ENCODE data around the gene CAMK1D.

The CAMK1D gene

GRCh38 chr10:12690525-12691126, 341.3 kb downstream of the CAMK1D start:
- Histone ChIP-seq H3K4me1 (ENCODE audit: control insufficient read depth, insufficient read depth, low read length) (no peaks in the 10 kb centered on the region), H3K9me3 (ENCODE audit: control insufficient read depth, low read length) (no peaks in the 10 kb centered on the region), H3K27me3 (ENCODE audit: control insufficient read depth, insufficient read depth, low read length) (no peaks in the 10 kb centered on the region), H3K36me3 (ENCODE audit: control insufficient read depth, insufficient read depth, low read length) (no peaks in the 10 kb centered on the region), H3K4me3 (ENCODE audit: low read length) (no peak overlapping the region), H3K9ac (ENCODE audit: low read length) (no peak overlapping the region)

- no peak overlapping the region for H3K4me3 ChIP-seq (ENCODE audit: low read length)
- H3K9ac ChIP-seq (ENCODE audit: low read length) = no peak overlapping the region
- no peaks in the 10 kb centered on the region for H3K36me3 ChIP-seq (ENCODE audit: control insufficient read depth, insufficient read depth, low read length)
- H3K4me1 ChIP-seq (ENCODE audit: control insufficient read depth, insufficient read depth, low read length) = no peaks in the 10 kb centered on the region
- no peaks in the 10 kb centered on the region for H3K9me3 ChIP-seq (ENCODE audit: control insufficient read depth, low read length)
- no peaks in the 10 kb centered on the region for H3K27me3 ChIP-seq (ENCODE audit: control insufficient read depth, insufficient read depth, low read length)
These were observed 342.2 kb downstream of the CAMK1D start for GRCh38 chr10:12691596-12691995.

DNA sequence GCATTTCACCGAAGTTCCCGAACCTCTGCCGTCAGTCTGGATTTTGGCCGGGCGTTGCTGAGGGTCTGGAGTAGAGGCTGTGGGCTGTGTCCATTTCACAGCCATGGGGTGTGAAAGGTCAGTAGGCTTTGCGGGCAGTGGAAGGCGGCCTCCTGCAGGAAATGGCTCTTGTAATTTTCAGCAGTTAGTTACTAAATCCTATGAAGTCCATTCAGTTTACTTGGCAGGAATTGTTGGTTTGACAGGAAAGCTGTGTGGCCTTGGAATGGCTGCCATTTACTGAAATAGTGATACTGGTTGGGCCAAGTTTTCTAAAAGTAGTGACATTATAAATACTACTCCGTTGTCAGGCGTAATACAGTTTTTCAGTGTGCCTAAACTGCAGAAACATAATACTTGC, 348.4 kb downstream of the CAMK1D start:
- no peaks in the 10 kb centered on the region for H3K27me3 ChIP-seq (ENCODE audit: control insufficient read depth, insufficient read depth, low read length)
- H3K9ac ChIP-seq (ENCODE audit: low read length) = no peak overlapping the region
- H3K36me3 ChIP-seq (ENCODE audit: control insufficient read depth, insufficient read depth, low read length) = no peaks in the 10 kb centered on the region
- H3K4me1 ChIP-seq (ENCODE audit: control insufficient read depth, insufficient read depth, low read length) = no peaks in the 10 kb centered on the region
- no peaks in the 10 kb centered on the region for H3K9me3 ChIP-seq (ENCODE audit: control insufficient read depth, low read length)
- no peak overlapping the region for H3K4me3 ChIP-seq (ENCODE audit: low read length)

- no peaks in the 10 kb centered on the region for H3K27me3 ChIP-seq (ENCODE audit: control insufficient read depth, insufficient read depth, low read length)
- H3K4me1 ChIP-seq (ENCODE audit: control insufficient read depth, insufficient read depth, low read length) = no peaks in the 10 kb centered on the region
- H3K4me3 ChIP-seq (ENCODE audit: low read length) = no peak overlapping the region
- no peak overlapping the region for H3K9ac ChIP-seq (ENCODE audit: low read length)
- no peaks in the 10 kb centered on the region for H3K9me3 ChIP-seq (ENCODE audit: control insufficient read depth, low read length)
- no peaks in the 10 kb centered on the region for H3K36me3 ChIP-seq (ENCODE audit: control insufficient read depth, insufficient read depth, low read length)
These were observed 349.9 kb downstream of the CAMK1D start for GRCh38 chr10:12699258-12699700.

GRCh38 chr10:12699781-12700556, 350.6 kb downstream of the CAMK1D start:
- no peaks in the 10 kb centered on the region for H3K4me1 ChIP-seq (ENCODE audit: control insufficient read depth, insufficient read depth, low read length)
- H3K4me3 ChIP-seq (ENCODE audit: low read length) = no peak overlapping the region
- H3K9me3 ChIP-seq (ENCODE audit: control insufficient read depth, low read length) = no peaks in the 10 kb centered on the region
- no peaks in the 10 kb centered on the region for H3K36me3 ChIP-seq (ENCODE audit: control insufficient read depth, insufficient read depth, low read length)
- H3K9ac ChIP-seq (ENCODE audit: low read length) = no peak overlapping the region
- H3K27me3 ChIP-seq (ENCODE audit: control insufficient read depth, insufficient read depth, low read length) = no peaks in the 10 kb centered on the region

GRCh38 chr10:12700557-12700874, 351.2 kb downstream of the CAMK1D start:
- H3K27me3 ChIP-seq (ENCODE audit: control insufficient read depth, insufficient read depth, low read length) = no peaks in the 10 kb centered on the region
- H3K9me3 ChIP-seq (ENCODE audit: control insufficient read depth, low read length) = no peaks in the 10 kb centered on the region
- no peaks in the 10 kb centered on the region for H3K36me3 ChIP-seq (ENCODE audit: control insufficient read depth, insufficient read depth, low read length)
- no peaks in the 10 kb centered on the region for H3K4me1 ChIP-seq (ENCODE audit: control insufficient read depth, insufficient read depth, low read length)
- no peak overlapping the region for H3K4me3 ChIP-seq (ENCODE audit: low read length)
- no peak overlapping the region for H3K9ac ChIP-seq (ENCODE audit: low read length)

- H3K27me3 ChIP-seq (ENCODE audit: control insufficient read depth, insufficient read depth, low read length) = no peaks in the 10 kb centered on the region
- no peak overlapping the region for H3K4me3 ChIP-seq (ENCODE audit: low read length)
- no peaks in the 10 kb centered on the region for H3K9me3 ChIP-seq (ENCODE audit: control insufficient read depth, low read length)
- H3K4me1 ChIP-seq (ENCODE audit: control insufficient read depth, insufficient read depth, low read length) = no peaks in the 10 kb centered on the region
- H3K9ac ChIP-seq (ENCODE audit: low read length) = no peak overlapping the region
- no peaks in the 10 kb centered on the region for H3K36me3 ChIP-seq (ENCODE audit: control insufficient read depth, insufficient read depth, low read length)
These were observed 352.3 kb downstream of the CAMK1D start for GRCh38 chr10:12701696-12702095.

- Histone ChIP-seq H3K4me3 (ENCODE audit: low read length) (no peak overlapping the region), H3K9ac (ENCODE audit: low read length) (no peak overlapping the region), H3K9me3 (ENCODE audit: control insufficient read depth, low read length) (no peaks in the 10 kb centered on the region), H3K4me1 (ENCODE audit: control insufficient read depth, insufficient read depth, low read length) (no peaks in the 10 kb centered on the region), H3K27me3 (ENCODE audit: control insufficient read depth, insufficient read depth, low read length) (no peaks in the 10 kb centered on the region), H3K36me3 (ENCODE audit: control insufficient read depth, insufficient read depth, low read length) (no peaks in the 10 kb centered on the region)
These were observed 352.9 kb downstream of the CAMK1D start for GRCh38 chr10:12702215-12702770.

DNA sequence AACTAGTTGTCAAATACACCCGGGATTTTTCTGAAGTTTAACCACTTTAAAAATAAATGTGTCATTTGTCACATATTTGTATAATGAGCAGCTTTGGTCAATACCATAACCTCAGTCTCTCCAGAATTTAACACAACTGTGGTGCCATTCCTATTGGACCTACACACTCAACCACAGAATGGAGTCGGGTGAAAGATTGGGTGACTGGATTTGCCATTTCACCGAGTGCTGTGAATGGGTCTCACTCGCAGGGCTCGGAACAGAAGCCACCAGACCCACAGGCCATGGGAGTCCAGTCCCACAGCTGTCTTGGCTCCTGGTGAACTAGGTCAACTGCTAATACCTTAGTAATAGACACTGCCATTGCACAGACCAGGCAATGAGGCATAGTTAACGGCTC, 353.8 kb downstream of the CAMK1D start:
- no peaks in the 10 kb centered on the region for H3K27me3 ChIP-seq (ENCODE audit: control insufficient read depth, insufficient read depth, low read length)
- no peaks in the 10 kb centered on the region for H3K9me3 ChIP-seq (ENCODE audit: control insufficient read depth, low read length)
- H3K4me1 ChIP-seq (ENCODE audit: control insufficient read depth, insufficient read depth, low read length) = peaks cover 5% of the 10 kb centered on the region

DNA sequence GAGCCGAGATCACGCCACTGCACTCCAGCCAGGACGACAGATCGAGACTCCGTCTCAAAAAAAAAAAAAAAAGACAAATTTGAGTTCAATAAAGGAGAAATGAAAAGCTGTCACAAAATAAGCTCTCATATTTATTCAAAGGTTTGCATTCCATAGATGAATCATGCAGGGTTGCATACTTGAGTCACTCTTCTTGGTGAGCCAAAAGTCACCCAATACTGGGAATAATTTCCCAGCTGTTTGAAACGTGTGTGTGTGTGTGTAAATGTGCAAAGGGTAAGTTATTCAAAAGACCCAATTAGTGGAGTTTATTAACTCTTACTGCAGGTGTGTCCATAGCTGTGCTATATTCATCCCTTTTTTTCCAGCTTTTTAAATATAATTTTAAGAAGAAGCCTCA, 354.5 kb downstream of the CAMK1D start:
- no peak overlapping the region for H3K4me3 ChIP-seq (ENCODE audit: low read length)
- H3K27me3 ChIP-seq (ENCODE audit: control insufficient read depth, insufficient read depth, low read length) = no peaks in the 10 kb centered on the region
- H3K9ac ChIP-seq (ENCODE audit: low read length) = no peak overlapping the region
- no peaks in the 10 kb centered on the region for H3K9me3 ChIP-seq (ENCODE audit: control insufficient read depth, low read length)
- no peaks in the 10 kb centered on the region for H3K36me3 ChIP-seq (ENCODE audit: control insufficient read depth, insufficient read depth, low read length)
- H3K4me1 ChIP-seq (ENCODE audit: control insufficient read depth, insufficient read depth, low read length) = peaks cover 5% of the 10 kb centered on the region

More for the DNA sequence above, 353.8 kb downstream of the CAMK1D start:
- Histone ChIP-seq H3K4me3 (ENCODE audit: low read length) (no peak overlapping the region), H3K36me3 (ENCODE audit: control insufficient read depth, insufficient read depth, low read length) (no peaks in the 10 kb centered on the region), H3K9ac (ENCODE audit: low read length) (no peak overlapping the region)

- Histone ChIP-seq H3K9me3 (ENCODE audit: control insufficient read depth, low read length) (no peaks in the 10 kb centered on the region), H3K4me1 (ENCODE audit: control insufficient read depth, insufficient read depth, low read length) (peaks cover 5% of the 10 kb centered on the region), H3K9ac (ENCODE audit: low read length) (no peak overlapping the region), H3K27me3 (ENCODE audit: control insufficient read depth, insufficient read depth, low read length) (no peaks in the 10 kb centered on the region), H3K36me3 (ENCODE audit: control insufficient read depth, insufficient read depth, low read length) (no peaks in the 10 kb centered on the region), H3K4me3 (ENCODE audit: low read length) (no peak overlapping the region)
These were observed 355.1 kb downstream of the CAMK1D start for GRCh38 chr10:12704488-12704887.

- peaks cover 5% of the 10 kb centered on the region for H3K4me1 ChIP-seq (ENCODE audit: control insufficient read depth, insufficient read depth, low read length)
- no peak overlapping the region for H3K4me3 ChIP-seq (ENCODE audit: low read length)
- H3K27me3 ChIP-seq (ENCODE audit: control insufficient read depth, insufficient read depth, low read length) = no peaks in the 10 kb centered on the region
- no peak overlapping the region for H3K9ac ChIP-seq (ENCODE audit: low read length)
- H3K9me3 ChIP-seq (ENCODE audit: control insufficient read depth, low read length) = no peaks in the 10 kb centered on the region
- H3K36me3 ChIP-seq (ENCODE audit: control insufficient read depth, insufficient read depth, low read length) = no peaks in the 10 kb centered on the region
These were observed 356.6 kb downstream of the CAMK1D start for GRCh38 chr10:12705943-12706342.
